Colonic mucosa (tissue), 4 donors: ENCODE results near the gene PRKG2. TPM values are rescaled to one million over a fixed set of nuclear protein-coding genes. Genes with fewer than 3 reads are reported as not detected.

Experiments used
- DNase-seq: peaks from one replicate; pipeline ENCODE4 v3.0.0-alpha.2; 2020
- H3K27ac ChIP-seq: fragments of 200-600 bp; one replicate; pipeline ENCODE4 v1.8.0; 2021
- H3K27me3 ChIP-seq: fragments of 200-600 bp; one replicate; pipeline ENCODE4 v1.8.0; 2021
- H3K36me3 ChIP-seq: fragments of 200-600 bp; one replicate; pipeline ENCODE4 v1.8.0; 2021
- H3K4me1 ChIP-seq: fragments of 200-600 bp; one replicate; pipeline ENCODE4 v1.8.0; 2021; ENCODE audit warnings: mild to moderate bottlenecking
- H3K4me3 ChIP-seq: fragments of 200-600 bp; one replicate; pipeline ENCODE4 v1.8.0; 2021
- H3K9ac ChIP-seq, 2 donors: one replicate each; pipeline ENCODE4 v1.7.0; 2013; ENCODE audit warnings: control low read depth in 2 of 2, low read depth in 2 of 2, low read length in 2 of 2
- H3K9me3 ChIP-seq: fragments of 200-600 bp; one replicate; pipeline ENCODE4 v1.8.0; 2021
- CTCF ChIP-seq: fragments of 200-600 bp; IDR thresholded peaks from one replicate; pipeline ENCODE4 v1.8.0; 2022; ENCODE audit warnings: antibody characterized with exemption, mild to moderate bottlenecking
- intact Hi-C: fragments of 100-400 bp; cut with DNase I; formaldehyde crosslinking; loops from one replicate; pipeline ENCODE4 v1.14.1; 2022
- total RNA-seq, 2 donors: library from RNA; stranded (reverse); fragmentation: NEBNext Ultra II Directional in 1 of 2; extraction: Animal tissue kit (Norgen Biotek cat#: 25700) in 1 of 2; gene quantifications; one replicate each; pipeline ENCODE4 v1.2.1, GENCODE V29; 2021
- donor health status: healthy.
- donor health status: DM: no; HTN: no; CAD: no.
- donor health status: DM: no; HTN: no; CAD: no.

The PRKG2 gene
- total RNA-seq, 2 donors from 2014 or later = 1.8 to 2.3 TPM

GRCh38 chr4:81204571-81204970 is 10.5 kb downstream of the PRKG2 start:
- Histone ChIP-seq H3K36me3 (no peaks in the 10 kb centered on the region), H3K27ac (no peak overlapping the region), H3K9me3 (no peaks in the 10 kb centered on the region), H3K9ac (no peak overlapping the region), H3K27me3 (no peaks in the 10 kb centered on the region), H3K4me3 (no peak overlapping the region), H3K4me1 (no peaks in the 10 kb centered on the region)
- intact Hi-C loops = no loop called here
- no peak for TF ChIP-seq CTCF
- no peak for DNase-seq

- Histone ChIP-seq H3K4me3 (no peak overlapping the region), H3K27ac (no peak overlapping the region), H3K36me3 (no peaks in the 10 kb centered on the region), H3K4me1 (no peaks in the 10 kb centered on the region), H3K9me3 (no peaks in the 10 kb centered on the region), H3K9ac (no peak overlapping the region), H3K27me3 (no peaks in the 10 kb centered on the region)
- no peak for TF ChIP-seq CTCF
- intact Hi-C loops = no loop called here
- no peak for DNase-seq
Measured at GRCh38 chr4:81199831-81200230, 15.2 kb downstream of the PRKG2 start.

- TF ChIP-seq CTCF = no peak
- no peak overlapping the region for H3K27ac ChIP-seq
- H3K27me3 ChIP-seq = no peaks in the 10 kb centered on the region
- H3K9me3 ChIP-seq = no peaks in the 10 kb centered on the region
- no peak for DNase-seq
- H3K4me1 ChIP-seq = no peaks in the 10 kb centered on the region
- no peak overlapping the region for H3K4me3 ChIP-seq
- no peaks in the 10 kb centered on the region for H3K36me3 ChIP-seq
- no peak overlapping the region for H3K9ac ChIP-seq
- intact Hi-C loops = no loop called here
Measured at GRCh38 chr4:81198609-81199008, 16.4 kb downstream of the PRKG2 start.

- H3K36me3 ChIP-seq = no peaks in the 10 kb centered on the region
- no peak overlapping the region for H3K9ac ChIP-seq
- H3K27me3 ChIP-seq = no peaks in the 10 kb centered on the region
- H3K4me3 ChIP-seq = no peak overlapping the region
- H3K4me1 ChIP-seq = no peaks in the 10 kb centered on the region
- TF ChIP-seq CTCF = no peak
- H3K27ac ChIP-seq = no peak overlapping the region
- no peak for DNase-seq
- H3K9me3 ChIP-seq = no peaks in the 10 kb centered on the region
- intact Hi-C loops = no loop called here
Measured at GRCh38 chr4:81197864-81198524, 17.0 kb downstream of the PRKG2 start.

GRCh38 chr4:81196126-81196650 is 18.8 kb downstream of the PRKG2 start:
- no peak for DNase-seq
- intact Hi-C loops = no loop called here
- no peaks in the 10 kb centered on the region for H3K36me3 ChIP-seq
- no peak overlapping the region for H3K9ac ChIP-seq
- no peaks in the 10 kb centered on the region for H3K27me3 ChIP-seq
- H3K4me3 ChIP-seq = no peak overlapping the region
- no peaks in the 10 kb centered on the region for H3K4me1 ChIP-seq
- H3K9me3 ChIP-seq = no peaks in the 10 kb centered on the region
- no peak for TF ChIP-seq CTCF
- no peak overlapping the region for H3K27ac ChIP-seq
